ENCODE results near the gene TLK2. TPM values are rescaled to one million over a fixed set of nuclear protein-coding genes. Genes with fewer than 3 reads are reported as not detected.
"Not testable (repeated sequence)": the region's sequence is repeated elsewhere in the genome, so short reads cannot be mapped to it uniquely, and the experiment has no call there.

TLK2 gene
- total RNA-seq, 1 donor from 2014 or later: 27.4 TPM

DNA sequence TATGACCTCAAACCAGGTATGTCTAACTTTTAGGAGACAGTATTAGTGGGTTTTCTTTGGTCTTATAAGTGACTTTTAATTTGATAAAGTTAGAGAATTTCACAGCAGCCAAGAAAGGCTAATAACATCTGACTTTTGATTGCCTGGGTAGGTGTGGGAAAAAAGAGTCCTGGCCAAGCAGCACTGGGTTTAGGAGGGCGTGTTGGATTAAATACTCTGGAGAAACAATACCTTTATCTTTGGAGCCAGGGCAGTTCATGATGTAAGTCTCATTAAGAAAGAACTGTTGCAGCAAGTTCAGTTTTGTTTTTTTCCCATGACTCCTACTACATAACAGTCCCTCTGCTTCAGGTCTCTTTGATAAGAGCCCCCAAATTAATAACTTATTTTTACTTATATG lies 122.2 kb downstream of the TLK2 start:
- DNase-seq (ENCODE audit: low read depth): no peak
- TF ChIP-seq, protein P1, sequence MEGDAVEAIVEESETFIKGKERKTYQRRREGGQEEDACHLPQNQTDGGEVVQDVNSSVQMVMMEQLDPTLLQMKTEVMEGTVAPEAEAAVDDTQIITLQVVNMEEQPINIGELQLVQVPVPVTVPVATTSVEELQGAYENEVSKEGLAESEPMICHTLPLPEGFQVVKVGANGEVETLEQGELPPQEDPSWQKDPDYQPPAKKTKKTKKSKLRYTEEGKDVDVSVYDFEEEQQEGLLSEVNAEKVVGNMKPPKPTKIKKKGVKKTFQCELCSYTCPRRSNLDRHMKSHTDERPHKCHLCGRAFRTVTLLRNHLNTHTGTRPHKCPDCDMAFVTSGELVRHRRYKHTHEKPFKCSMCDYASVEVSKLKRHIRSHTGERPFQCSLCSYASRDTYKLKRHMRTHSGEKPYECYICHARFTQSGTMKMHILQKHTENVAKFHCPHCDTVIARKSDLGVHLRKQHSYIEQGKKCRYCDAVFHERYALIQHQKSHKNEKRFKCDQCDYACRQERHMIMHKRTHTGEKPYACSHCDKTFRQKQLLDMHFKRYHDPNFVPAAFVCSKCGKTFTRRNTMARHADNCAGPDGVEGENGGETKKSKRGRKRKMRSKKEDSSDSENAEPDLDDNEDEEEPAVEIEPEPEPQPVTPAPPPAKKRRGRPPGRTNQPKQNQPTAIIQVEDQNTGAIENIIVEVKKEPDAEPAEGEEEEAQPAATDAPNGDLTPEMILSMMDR (conservative IDR thresholded peaks at IDR 0.05; ENCODE audit: low read depth, low read length): no peak
- H3K4me3 ChIP-seq (ENCODE audit: low read depth, low read length): no peak overlapping the region

DNA sequence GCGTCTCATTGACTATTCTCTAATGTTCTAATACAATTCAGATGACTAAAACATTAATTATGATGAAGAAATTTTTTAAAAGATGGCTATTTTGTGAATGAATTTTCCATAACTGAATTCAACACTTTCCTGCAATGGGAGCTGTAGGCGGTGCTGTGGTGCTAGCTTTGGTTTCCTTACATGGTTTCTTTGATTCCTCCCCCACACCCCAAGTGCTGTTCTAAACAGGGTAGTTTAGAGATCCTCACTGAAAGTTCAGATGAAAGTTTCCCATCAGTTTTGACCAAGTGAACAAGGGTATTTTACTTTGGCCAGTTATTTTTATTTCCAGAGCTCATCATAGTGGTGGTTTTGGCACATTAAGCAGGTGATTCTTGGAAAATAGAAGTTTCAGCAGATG lies 122.8 kb downstream of the TLK2 start:
- TF ChIP-seq, protein P1 (conservative IDR thresholded peaks at IDR 0.05; ENCODE audit: low read depth, low read length): no peak
- no peak overlapping the region for H3K4me3 ChIP-seq (ENCODE audit: low read depth, low read length)

DNA sequence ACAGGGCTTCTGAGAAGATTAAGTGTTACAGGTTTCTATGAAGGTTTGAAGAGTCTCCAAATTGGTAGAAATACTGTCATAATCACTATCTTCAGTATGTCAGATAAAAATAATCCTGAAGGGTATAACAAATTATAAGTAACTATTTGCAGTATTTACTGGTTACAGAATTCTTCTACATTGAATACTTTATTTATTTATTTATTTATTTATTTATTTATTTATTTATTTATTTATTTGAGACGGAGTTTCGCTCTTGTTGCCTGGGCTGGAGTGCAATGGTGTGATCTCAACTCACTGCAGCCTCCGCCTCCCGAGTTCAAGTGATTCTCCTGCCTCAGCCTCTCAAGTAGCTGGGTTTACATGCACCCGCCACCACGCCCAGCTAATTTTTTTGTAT lies 125.2 kb downstream of the TLK2 start:
- not testable (repeated sequence) for DNase-seq (ENCODE audit: low read depth); H3K4me3 ChIP-seq (ENCODE audit: low read depth, low read length)

More for the DNA sequence above, 122.8 kb downstream of the TLK2 start:
- no peak for DNase-seq (ENCODE audit: low read depth)

DNA sequence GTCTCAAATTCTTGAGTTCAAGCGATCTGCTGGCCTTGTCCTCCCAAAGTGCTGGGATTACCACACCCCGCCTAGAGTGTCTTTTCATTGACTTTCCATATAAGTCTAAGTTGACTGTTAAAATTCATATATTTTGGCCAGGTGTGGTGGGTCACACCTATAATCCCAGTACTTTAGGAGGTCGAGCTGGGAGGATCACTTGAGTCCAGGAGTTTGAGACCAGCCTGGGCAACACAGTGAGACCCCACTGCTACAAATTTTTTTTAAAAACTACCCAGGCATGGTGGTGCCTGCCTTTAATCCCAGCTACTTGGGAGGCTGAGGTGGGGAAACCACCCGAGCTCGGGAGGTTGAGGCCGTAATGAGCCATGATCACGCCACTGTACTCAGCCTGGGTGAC lies 127.0 kb downstream of the TLK2 start:
- no peak for DNase-seq (ENCODE audit: low read depth)
- H3K4me3 ChIP-seq (ENCODE audit: low read depth, low read length): no peak overlapping the region
- TF ChIP-seq, protein P1 (conservative IDR thresholded peaks at IDR 0.05; ENCODE audit: low read depth, low read length): no peak

DNA sequence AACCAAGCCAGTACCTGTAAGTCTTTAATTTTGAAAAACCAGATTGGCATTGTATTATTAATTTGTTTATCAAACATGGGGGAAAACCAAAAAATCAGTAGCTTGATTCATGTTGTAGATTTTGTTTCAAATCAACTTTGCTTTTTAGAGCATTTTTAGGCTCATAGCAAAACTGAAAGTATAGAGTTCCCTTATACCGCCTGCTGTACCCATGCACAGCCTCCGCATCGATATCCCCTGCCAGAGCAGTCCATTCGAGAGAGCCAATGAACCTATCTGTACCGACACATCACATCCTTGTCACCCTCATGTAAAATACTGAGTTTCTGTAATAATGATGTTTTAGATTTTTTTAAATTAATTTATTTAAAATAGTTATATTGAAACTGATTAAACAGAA lies 132.7 kb downstream of the TLK2 start:
- H3K4me3 ChIP-seq (ENCODE audit: low read depth, low read length): no peak overlapping the region
- no peak for DNase-seq (ENCODE audit: low read depth)
- TF ChIP-seq, protein P1 (conservative IDR thresholded peaks at IDR 0.05; ENCODE audit: low read depth, low read length): no peak

DNA sequence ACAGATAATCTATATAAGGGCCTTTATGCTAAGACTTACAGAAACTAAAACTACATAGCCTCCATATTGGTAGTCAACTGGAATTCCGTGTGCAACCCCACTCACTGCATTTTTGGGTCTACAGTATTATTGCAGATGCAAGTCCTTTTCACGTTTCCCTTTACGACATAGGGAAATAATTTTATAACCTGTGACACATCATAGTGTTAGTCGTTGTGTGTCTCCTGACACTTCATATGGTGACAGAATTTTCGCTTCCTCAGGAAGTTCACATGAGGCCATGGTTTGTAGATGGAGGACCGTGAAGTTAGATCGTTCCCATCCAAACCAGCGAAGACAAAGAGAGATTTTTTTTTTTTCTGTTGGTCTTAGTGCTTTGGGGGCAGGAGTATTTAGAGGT lies 133.1 kb downstream of the TLK2 start:
- TF ChIP-seq, protein P1 (conservative IDR thresholded peaks at IDR 0.05; ENCODE audit: low read depth, low read length): no peak
- no peak for DNase-seq (ENCODE audit: low read depth)
- no peak overlapping the region for H3K4me3 ChIP-seq (ENCODE audit: low read depth, low read length)

DNA sequence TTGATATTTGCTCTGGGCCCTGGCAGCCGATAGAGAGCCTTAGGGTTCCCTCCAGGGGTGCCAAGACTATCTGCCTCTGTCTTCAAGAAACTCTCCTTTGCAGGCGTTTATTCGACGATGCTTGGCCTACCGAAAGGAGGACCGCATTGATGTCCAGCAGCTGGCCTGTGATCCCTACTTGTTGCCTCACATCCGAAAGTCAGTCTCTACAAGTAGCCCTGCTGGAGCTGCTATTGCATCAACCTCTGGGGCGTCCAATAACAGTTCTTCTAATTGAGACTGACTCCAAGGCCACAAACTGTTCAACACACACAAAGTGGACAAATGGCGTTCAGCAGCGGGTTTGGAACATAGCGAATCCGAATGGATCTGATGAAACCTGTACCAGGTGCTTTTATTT lies 133.7 kb downstream of the TLK2 start:
- not testable (repeated sequence) for DNase-seq (ENCODE audit: low read depth)

DNA sequence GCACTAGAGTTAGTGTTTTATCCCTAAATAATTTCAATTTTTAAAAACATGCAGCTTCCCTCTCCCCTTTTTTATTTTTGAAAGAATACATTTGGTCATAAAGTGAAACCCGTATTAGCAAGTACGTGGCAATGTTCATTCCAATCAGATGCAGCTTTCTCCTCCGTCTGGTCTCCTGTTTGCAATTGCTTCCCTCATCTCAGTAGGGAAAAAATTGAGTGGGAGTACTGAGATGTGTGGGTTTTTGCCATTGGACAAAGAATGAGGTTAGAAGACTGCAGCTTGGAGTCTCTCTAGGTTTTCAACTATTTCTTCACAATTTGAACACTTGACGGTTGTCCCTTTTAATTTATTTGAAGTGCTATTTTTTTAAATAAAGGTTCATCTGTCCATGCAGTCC lies 134.5 kb downstream of the TLK2 start:
- DNase-seq (ENCODE audit: low read depth); H3K4me3 ChIP-seq (ENCODE audit: low read depth, low read length): not testable (repeated sequence)

More for the DNA sequence above, 133.7 kb downstream of the TLK2 start:
- not testable (repeated sequence) for H3K4me3 ChIP-seq (ENCODE audit: low read depth, low read length)

DNA sequence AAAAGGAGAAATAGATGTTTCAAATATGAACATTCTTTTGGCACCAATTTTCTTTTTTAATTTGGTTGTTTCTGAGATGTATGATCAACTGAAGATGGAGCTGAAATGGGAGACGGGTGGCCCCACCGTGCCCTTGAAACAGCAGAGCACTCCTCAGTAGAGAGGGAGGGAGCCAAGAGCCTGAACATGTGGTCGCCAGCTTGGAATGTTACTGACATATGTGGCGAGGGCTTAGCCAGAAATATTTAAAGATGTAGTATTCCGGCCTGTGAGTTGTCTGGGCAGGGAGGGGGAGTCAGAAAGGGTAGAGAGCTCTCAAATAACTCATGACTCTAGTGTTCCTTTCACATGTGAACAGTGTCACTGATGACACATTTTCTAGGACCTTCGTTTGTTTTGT lies 135.5 kb downstream of the TLK2 start:
- DNase-seq (ENCODE audit: low read depth): no peak
- TF ChIP-seq, protein P1 (conservative IDR thresholded peaks at IDR 0.05; ENCODE audit: low read depth, low read length): no peak
- H3K4me3 ChIP-seq (ENCODE audit: low read depth, low read length): no peak overlapping the region

Measured in epithelial cell of proximal tubule (primary cell).